Endothelial cell of umbilical vein (primary cell): Measurements from ENCODE around the gene MAPK11. TPM values are rescaled to one million over a fixed set of nuclear protein-coding genes. Genes with fewer than 3 reads are reported as not detected.

ENCODE experiments used
- BruUV-seq: library from RNA; stranded (reverse); fragments of 400-500 nt; replicated peaks from 2 replicates; lab custom pipeline; 2021; lab: Mats Ljungman, UMichigan
- CTCF ChIA-PET: fragments of 300-600, 350-600 bp; sonication (Branson Sonifier 250); formaldehyde crosslinking; loops from one replicate; lab custom pipeline; 2021; ENCODE audit warnings: antibody characterized with exemption, inconsistent platforms; lab: Charles Lee
- POLR2A ChIA-PET: fragments of 300-600, 350-600 bp; sonication (Branson Sonifier 250); formaldehyde crosslinking; loops from one replicate; lab custom pipeline; 2021; ENCODE audit warnings: antibody characterized with exemption, inconsistent platforms; lab: Charles Lee
- DNase-seq: peaks from one replicate; pipeline ENCODE4 v3.0.0-alpha.2; 2011; ENCODE audit warnings: low read depth, low spot score
- FAIRE-seq: peaks from 2 replicates; lab custom pipeline; 2011; peaks lifted over from hg19 to GRCh38; lab: Jason Lieb, UNC
- H2AFZ ChIP-seq: 2 replicates; pipeline ENCODE4 v1.6.0; 2012; ENCODE audit warnings: low read depth, low read length, control low read depth, inconsistent platforms
- H3K27ac ChIP-seq: 2 replicates; pipeline ENCODE4 v1.5.1; 2011; ENCODE audit warnings: low read depth, mild to moderate bottlenecking, control low read depth, low read length, moderate library complexity; ENCODE audit not compliant: insufficient read depth
- H3K27me3 ChIP-seq, 2 experiments: 2 replicates each; pipeline versions ENCODE4 v1.6.0 to v1.6.1; 2011; ENCODE audit warnings: low read length in 2 of 2, mixed read lengths in 1 of 2; ENCODE audit not compliant: control insufficient read depth in 2 of 2, insufficient read depth in 2 of 2
- H3K36me3 ChIP-seq, 2 experiments: 2 replicates in 1 of 2; 3 replicates in 1 of 2; pipeline ENCODE4 v1.5.1; 2011; ENCODE audit warnings: low read length in 2 of 2, mild to moderate bottlenecking in 1 of 2, moderate library complexity in 1 of 2; ENCODE audit not compliant: control insufficient read depth in 2 of 2, insufficient read depth in 2 of 2; ENCODE audit errors: extremely low read depth in 1 of 2
- H3K4me1 ChIP-seq: 3 replicates; pipeline ENCODE4 v1.5.1; 2011; ENCODE audit warnings: mild to moderate bottlenecking, low read length; ENCODE audit not compliant: control insufficient read depth, insufficient read depth; ENCODE audit errors: extremely low read depth
- H3K4me2 ChIP-seq: 2 replicates; pipeline ENCODE4 v1.6.1; 2011; ENCODE audit warnings: low read length, control low read depth, mixed read lengths; ENCODE audit not compliant: insufficient read depth
- H3K4me3 ChIP-seq, 3 experiments: fragments of 200-600 bp in 1 of 3; sonication (generic), shearing (Covaris generic) in 1 of 3; replicated peaks in 1 of 3; 2 replicates each; pipeline ENCODE4 v1.5.1; 2011 to 2016; ENCODE audit warnings: control low read depth in 3 of 3, low read length in 3 of 3, mild to moderate bottlenecking in 2 of 3, inconsistent platforms in 1 of 3, low read depth in 1 of 3, moderate library complexity in 1 of 3; ENCODE audit not compliant: insufficient read depth in 1 of 3
- H3K79me2 ChIP-seq: 2 replicates; pipeline ENCODE4 v1.6.0; 2012; ENCODE audit warnings: low read length, inconsistent platforms; ENCODE audit not compliant: control insufficient read depth, insufficient read depth
- H3K9ac ChIP-seq: replicated peaks from 2 replicates; pipeline ENCODE3; 2011; ENCODE audit warnings: low read length, control low read depth; ENCODE audit not compliant: insufficient read depth; ENCODE audit errors: extremely low read depth
- H3K9me1 ChIP-seq: replicated peaks from 3 replicates; pipeline ENCODE4 v1.6.0; 2011; ENCODE audit warnings: mild to moderate bottlenecking, low read length; ENCODE audit not compliant: control insufficient read depth, insufficient read depth; ENCODE audit errors: extremely low read depth
- H3K9me3 ChIP-seq: replicated peaks from 2 replicates; pipeline ENCODE4 v1.5.1; 2012; ENCODE audit warnings: low read length, inconsistent platforms; ENCODE audit not compliant: control insufficient read depth, insufficient read depth
- H4K20me1 ChIP-seq: replicated peaks from 2 replicates; pipeline ENCODE3; 2011; ENCODE audit warnings: mild to moderate bottlenecking, low read length; ENCODE audit not compliant: control insufficient read depth, insufficient read depth; ENCODE audit errors: extremely low read depth
- CTCF ChIP-seq, 2 donors: IDR thresholded peaks; 1 replicate in 1 of 2; 2 replicates in 1 of 2; pipeline ENCODE4 v1.5.1; 2011; ENCODE audit warnings: low read length in 2 of 2, mild to moderate bottlenecking in 2 of 2, moderate library complexity in 2 of 2, control low read depth in 1 of 2, inconsistent platforms in 1 of 2, low read depth in 1 of 2; ENCODE audit not compliant: insufficient read depth in 1 of 2; ENCODE audit errors: extremely low read depth in 1 of 2
- EZH2 ChIP-seq: IDR thresholded peaks from 2 replicates; pipeline ENCODE4 v1.6.1; 2012; ENCODE audit warnings: borderline replicate concordance, low read depth, mild to moderate bottlenecking, moderate library complexity, low read length, inconsistent platforms; ENCODE audit not compliant: severe bottlenecking
- FOS ChIP-seq: IDR thresholded peaks from 2 replicates; pipeline ENCODE4 v1.6.1; 2011; ENCODE audit warnings: mild to moderate bottlenecking, low read length, moderate library complexity, borderline replicate concordance; ENCODE audit not compliant: insufficient read depth
- GATA2 ChIP-seq: IDR thresholded peaks from 2 replicates; pipeline ENCODE4 v1.7.0; 2011; ENCODE audit warnings: low read depth, mild to moderate bottlenecking, moderate library complexity, mixed read lengths, low read length; ENCODE audit not compliant: insufficient read length, insufficient read depth
- JUN ChIP-seq: IDR thresholded peaks from 2 replicates; pipeline ENCODE4 v1.6.1; 2011; ENCODE audit warnings: borderline replicate concordance, low read depth; ENCODE audit not compliant: insufficient read length, insufficient read depth
- MAX ChIP-seq: IDR thresholded peaks from 2 replicates; pipeline ENCODE4 v1.6.1; 2011; ENCODE audit not compliant: insufficient read depth, insufficient read length
- MYC ChIP-seq: IDR thresholded peaks from one replicate; pipeline ENCODE4 v1.6.1; 2011; ENCODE audit warnings: mild to moderate bottlenecking, low read depth, low read length
- POLR2A ChIP-seq: IDR thresholded peaks from 2 replicates; pipeline ENCODE4 v1.6.1; 2012; ENCODE audit warnings: low read depth, mild to moderate bottlenecking, control low read depth, low read length
- POLR2AphosphoS5 ChIP-seq: IDR thresholded peaks from 2 replicates; pipeline ENCODE4 v1.6.1; 2012; ENCODE audit warnings: low read depth, mild to moderate bottlenecking, control low read depth, low read length, moderate library complexity; ENCODE audit not compliant: insufficient read depth
- dilution Hi-C: fragments of 300-500 bp; cut with MboI; formaldehyde crosslinking; loops from one replicate; pipeline ENCODE4 v1.15.0; 2019; ENCODE audit warnings: low sequenced_read_pairs; ENCODE audit not compliant: extremely low pct_ligation_motif_present
- intact Hi-C: fragments of 100-400 bp; cut with micrococcal nuclease; formaldehyde crosslinking; loops from one replicate; pipeline ENCODE4 v1.10.0; 2022
- polyA plus RNA-seq, 4 experiments: library from polyadenylated mRNA; depleted of rRNA in 3 of 4; stranded (reverse) in 3 of 4; unstranded in 1 of 4; fragments of >200 nt; gene quantifications; 2 replicates each; pipeline versions ENCODE4 v1.2.1 to v1.2.3, GENCODE V29; 2011 to 2012; ENCODE audit warnings: missing spikeins in 1 of 4
- total RNA-seq: library from RNA; stranded (reverse); gene quantifications from 2 replicates; pipeline ENCODE4 v1.2.3, GENCODE V29; 2021

The MAPK11 gene
- total and polyA plus RNA-seq, 2 donors (not counting 3 experiments of a cell fraction or from before 2014, with no cell fraction given) = 22.8 to 26.3 TPM

GRCh38 chr22:50220603-50221409 lies 49.4 kb downstream of the MAPK11 start:
- TF ChIP-seq GATA2 = no peak
- no TSS peak for BruUV-seq
- Histone ChIP-seq H3K79me2 (no peaks in the 10 kb centered on the region), H3K4me1 (no peaks in the 10 kb centered on the region), H3K9me1 (no peaks in the 10 kb centered on the region), H3K27me3 (no peaks in the 10 kb centered on the region), H3K9ac (no peak overlapping the region), H3K27ac (no peak overlapping the region), H2AFZ (no peak overlapping the region), H3K9me3 (no peaks in the 10 kb centered on the region), H3K4me2 (no peak overlapping the region), H4K20me1 (no peaks in the 10 kb centered on the region), H3K4me3 (no peak overlapping the region), H3K36me3 (peaks cover 23 to 70% of the 10 kb centered on the region in 2 experiments)
- dilution Hi-C loops = no loop called here
- FAIRE-seq (no peak), DNase-seq (no peak)
- ChIA-PET POLR2A (no interaction called here), CTCF (interaction anchor here (0.6 to 1.7 kb wide), 4 partner anchors 17 to 290 kb away, joined by 3 to 6 read pairs (median 3); no protein-coding TSS in a partner anchor)
- intact Hi-C loops = no loop called here

- peaks cover 23 to 67% of the 10 kb centered on the region in 2 experiments for H3K36me3 ChIP-seq
- no peak for FAIRE-seq
Observed at GRCh38 chr22:50219800-50220602, 50.2 kb downstream of the MAPK11 start.

More at GRCh38 chr22:50219800-50220602, 50.2 kb downstream of the MAPK11 start:
- BruUV-seq = no TSS peak
- Histone ChIP-seq H3K79me2 (peaks cover 3% of the 10 kb centered on the region), H3K4me2 (no peak overlapping the region), H3K9me3 (no peaks in the 10 kb centered on the region), H3K27me3 (no peaks in the 10 kb centered on the region), H3K9ac (no peak overlapping the region), H3K4me3 (no peak overlapping the region), H3K27ac (no peak overlapping the region), H2AFZ (no peak overlapping the region), H3K4me1 (no peaks in the 10 kb centered on the region), H4K20me1 (no peaks in the 10 kb centered on the region), H3K9me1 (no peaks in the 10 kb centered on the region)
- POLR2A ChIA-PET = no interaction called here
- intact Hi-C loops = no loop called here
- dilution Hi-C loops = no loop called here
- DNase-seq = no peak
- CTCF ChIA-PET = no interaction called here
- TF ChIP-seq POLR2A = no peak
- no peak for TF ChIP-seq GATA2
- no peak for TF ChIP-seq EZH2
- TF ChIP-seq POLR2AphosphoS5 = no peak
- TF ChIP-seq MAX = no peak
- no peak for TF ChIP-seq MYC
- no peak for TF ChIP-seq JUN
- TF ChIP-seq FOS = no peak
- TF ChIP-seq CTCF (IDR thresholded peaks at IDR 0.05; ENCODE audit: extremely low read depth in 1 of 2, insufficient read depth in 1 of 2, low read depth in 1 of 2, low read length in 2 of 2) = no peak
